Measurements from ENCODE around the gene RUBCNL. TPM values are rescaled to one million over a fixed set of nuclear protein-coding genes. Genes with fewer than 3 reads are reported as not detected.

RUBCNL gene
- total RNA-seq, 1 donor from 2014 or later: 0.80 TPM

- TF ChIP-seq EZH2 (IDR thresholded peaks at IDR 0.05) (no peak), CTCF (IDR thresholded peaks at IDR 0.05) (no peak), EZH2phosphoT487 (IDR thresholded peaks at IDR 0.05) (no peak)
- H3K4me3 Mint-ChIP-seq: no peak overlapping the region
Measured at GRCh38 chr13:46378411-46378810, 8.6 kb downstream of the RUBCNL start.

GRCh38 chr13:46377554-46377953 is 9.5 kb downstream of the RUBCNL start:
- no peak overlapping the region for H2AFZ ChIP-seq (replicated peaks)
- no peak overlapping the region for H3K9ac ChIP-seq
- no peak overlapping the region for H3K4me3 Mint-ChIP-seq
- no peaks in the 10 kb centered on the region for H3K79me2 ChIP-seq (ENCODE audit: low read depth)
- peaks cover 2% of the 10 kb centered on the region for H3K27me3 Mint-ChIP-seq (ENCODE audit: insufficient read depth, low read depth)
- no peak for DNase-seq (ENCODE audit: low spot score)
- H3K4me1 Mint-ChIP-seq: no peaks in the 10 kb centered on the region
- H3F3A ChIP-seq (ENCODE audit: low read depth): no peaks in the 10 kb centered on the region
- no peaks in the 10 kb centered on the region for H3K27me3 ChIP-seq
- no peaks in the 10 kb centered on the region for H3K9me3 Mint-ChIP-seq
- H3K4me1 ChIP-seq: no peaks in the 10 kb centered on the region
- no peaks in the 10 kb centered on the region for H3K36me3 Mint-ChIP-seq
- no peaks in the 10 kb centered on the region for H3K9me3 ChIP-seq (ENCODE audit: low read depth)
- H3K36me3 ChIP-seq: no peaks in the 10 kb centered on the region
- no peak overlapping the region for H3K4me3 ChIP-seq
- no peak overlapping the region for H3K27ac Mint-ChIP-seq
- H4K20me1 ChIP-seq (ENCODE audit: low read depth): no peaks in the 10 kb centered on the region
- no peak overlapping the region for H3K27ac ChIP-seq
- TF ChIP-seq EZH2phosphoT487 (IDR thresholded peaks at IDR 0.05) (no peak), EZH2 (IDR thresholded peaks at IDR 0.05) (no peak), CTCF (IDR thresholded peaks at IDR 0.05) (no peak)
- H3K4me2 ChIP-seq: no peak overlapping the region

More at GRCh38 chr13:46378411-46378810, 8.6 kb downstream of the RUBCNL start:
- no peak overlapping the region for H3K27ac ChIP-seq
- no peak for DNase-seq (ENCODE audit: low spot score)
- H2AFZ ChIP-seq (replicated peaks): no peak overlapping the region
- H3K27me3 ChIP-seq: peaks cover 4% of the 10 kb centered on the region
- H3K36me3 ChIP-seq: no peaks in the 10 kb centered on the region
- H3K4me1 ChIP-seq: no peaks in the 10 kb centered on the region
- no peak overlapping the region for H3K4me2 ChIP-seq
- H3K9me3 ChIP-seq (ENCODE audit: low read depth): no peaks in the 10 kb centered on the region
- Mint-ChIP-seq H3K27ac (no peak overlapping the region), H3K27me3 (ENCODE audit: insufficient read depth, low read depth) (peaks cover 2% of the 10 kb centered on the region), H3K36me3 (no peaks in the 10 kb centered on the region), H3K4me1 (no peaks in the 10 kb centered on the region), H3K9me3 (no peaks in the 10 kb centered on the region)
- no peak overlapping the region for H3K9ac ChIP-seq
- no peaks in the 10 kb centered on the region for H4K20me1 ChIP-seq (ENCODE audit: low read depth)
- no peaks in the 10 kb centered on the region for H3F3A ChIP-seq (ENCODE audit: low read depth)
- H3K4me3 ChIP-seq: no peak overlapping the region
- no peaks in the 10 kb centered on the region for H3K79me2 ChIP-seq (ENCODE audit: low read depth)

- peaks cover 2% of the 10 kb centered on the region for H3K27me3 Mint-ChIP-seq (ENCODE audit: insufficient read depth, low read depth)
- no peak overlapping the region for H2AFZ ChIP-seq (replicated peaks)
- H3K36me3 ChIP-seq: no peaks in the 10 kb centered on the region
- DNase-seq (ENCODE audit: low spot score): no peak
- H3K27ac Mint-ChIP-seq: no peak overlapping the region
- no peaks in the 10 kb centered on the region for H3F3A ChIP-seq (ENCODE audit: low read depth)
- no peak overlapping the region for H3K9ac ChIP-seq
- H4K20me1 ChIP-seq (ENCODE audit: low read depth): no peaks in the 10 kb centered on the region
- H3K4me1 Mint-ChIP-seq: no peaks in the 10 kb centered on the region
- H3K4me2 ChIP-seq: no peak overlapping the region
- TF ChIP-seq CTCF (IDR thresholded peaks at IDR 0.05) (no peak), EZH2 (IDR thresholded peaks at IDR 0.05) (no peak), EZH2phosphoT487 (IDR thresholded peaks at IDR 0.05) (no peak)
- peaks cover 6% of the 10 kb centered on the region for H3K4me1 ChIP-seq
- no peak overlapping the region for H3K27ac ChIP-seq
- H3K36me3 Mint-ChIP-seq: no peaks in the 10 kb centered on the region
- H3K79me2 ChIP-seq (ENCODE audit: low read depth): no peaks in the 10 kb centered on the region
- no peaks in the 10 kb centered on the region for H3K9me3 Mint-ChIP-seq
- H3K27me3 ChIP-seq: no peaks in the 10 kb centered on the region
- H3K4me3 ChIP-seq: no peak overlapping the region
- no peak overlapping the region for H3K4me3 Mint-ChIP-seq
- H3K9me3 ChIP-seq (ENCODE audit: low read depth): no peaks in the 10 kb centered on the region
Measured at GRCh38 chr13:46374710-46375109, 12.3 kb downstream of the RUBCNL start.
